Endothelial cell of umbilical vein (primary cell): ENCODE measurements around the gene EFHD1. TPM values are rescaled to one million over a fixed set of nuclear protein-coding genes. Genes with fewer than 3 reads are reported as not detected.

ENCODE experiments used
- BruUV-seq: library from RNA; stranded (reverse); fragments of 400-500 nt; replicated peaks from 2 replicates; lab custom pipeline; 2021; lab: Mats Ljungman, UMichigan
- CTCF ChIA-PET: fragments of 300-600, 350-600 bp; sonication (Branson Sonifier 250); formaldehyde crosslinking; loops from one replicate; lab custom pipeline; 2021; ENCODE audit warnings: antibody characterized with exemption, inconsistent platforms; lab: Charles Lee
- POLR2A ChIA-PET: fragments of 300-600, 350-600 bp; sonication (Branson Sonifier 250); formaldehyde crosslinking; loops from one replicate; lab custom pipeline; 2021; ENCODE audit warnings: antibody characterized with exemption, inconsistent platforms; lab: Charles Lee
- DNase-seq: peaks from one replicate; pipeline ENCODE4 v3.0.0-alpha.2; 2011; ENCODE audit warnings: low read depth, low spot score
- FAIRE-seq: peaks from 2 replicates; lab custom pipeline; 2011; peaks lifted over from hg19 to GRCh38; lab: Jason Lieb, UNC
- H2AFZ ChIP-seq: 2 replicates; pipeline ENCODE4 v1.6.0; 2012; ENCODE audit warnings: low read depth, low read length, control low read depth, inconsistent platforms
- H3K27ac ChIP-seq: 2 replicates; pipeline ENCODE4 v1.5.1; 2011; ENCODE audit warnings: low read depth, mild to moderate bottlenecking, control low read depth, low read length, moderate library complexity; ENCODE audit not compliant: insufficient read depth
- H3K27me3 ChIP-seq, 2 experiments: 2 replicates each; pipeline versions ENCODE4 v1.6.0 to v1.6.1; 2011; ENCODE audit warnings: low read length in 2 of 2, mixed read lengths in 1 of 2; ENCODE audit not compliant: control insufficient read depth in 2 of 2, insufficient read depth in 2 of 2
- H3K36me3 ChIP-seq, 2 experiments: 2 replicates in 1 of 2; 3 replicates in 1 of 2; pipeline ENCODE4 v1.5.1; 2011; ENCODE audit warnings: low read length in 2 of 2, mild to moderate bottlenecking in 1 of 2, moderate library complexity in 1 of 2; ENCODE audit not compliant: control insufficient read depth in 2 of 2, insufficient read depth in 2 of 2; ENCODE audit errors: extremely low read depth in 1 of 2
- H3K4me1 ChIP-seq: 3 replicates; pipeline ENCODE4 v1.5.1; 2011; ENCODE audit warnings: mild to moderate bottlenecking, low read length; ENCODE audit not compliant: control insufficient read depth, insufficient read depth; ENCODE audit errors: extremely low read depth
- H3K4me2 ChIP-seq: 2 replicates; pipeline ENCODE4 v1.6.1; 2011; ENCODE audit warnings: low read length, control low read depth, mixed read lengths; ENCODE audit not compliant: insufficient read depth
- H3K4me3 ChIP-seq, 3 experiments: fragments of 200-600 bp in 1 of 3; sonication (generic), shearing (Covaris generic) in 1 of 3; replicated peaks in 1 of 3; 2 replicates each; pipeline ENCODE4 v1.5.1; 2011 to 2016; ENCODE audit warnings: control low read depth in 3 of 3, low read length in 3 of 3, mild to moderate bottlenecking in 2 of 3, inconsistent platforms in 1 of 3, low read depth in 1 of 3, moderate library complexity in 1 of 3; ENCODE audit not compliant: insufficient read depth in 1 of 3
- H3K79me2 ChIP-seq: 2 replicates; pipeline ENCODE4 v1.6.0; 2012; ENCODE audit warnings: low read length, inconsistent platforms; ENCODE audit not compliant: control insufficient read depth, insufficient read depth
- H3K9ac ChIP-seq: replicated peaks from 2 replicates; pipeline ENCODE3; 2011; ENCODE audit warnings: low read length, control low read depth; ENCODE audit not compliant: insufficient read depth; ENCODE audit errors: extremely low read depth
- H3K9me1 ChIP-seq: replicated peaks from 3 replicates; pipeline ENCODE4 v1.6.0; 2011; ENCODE audit warnings: mild to moderate bottlenecking, low read length; ENCODE audit not compliant: control insufficient read depth, insufficient read depth; ENCODE audit errors: extremely low read depth
- H3K9me3 ChIP-seq: replicated peaks from 2 replicates; pipeline ENCODE4 v1.5.1; 2012; ENCODE audit warnings: low read length, inconsistent platforms; ENCODE audit not compliant: control insufficient read depth, insufficient read depth
- H4K20me1 ChIP-seq: replicated peaks from 2 replicates; pipeline ENCODE3; 2011; ENCODE audit warnings: mild to moderate bottlenecking, low read length; ENCODE audit not compliant: control insufficient read depth, insufficient read depth; ENCODE audit errors: extremely low read depth
- EZH2 ChIP-seq: IDR thresholded peaks from 2 replicates; pipeline ENCODE4 v1.6.1; 2012; ENCODE audit warnings: borderline replicate concordance, low read depth, mild to moderate bottlenecking, moderate library complexity, low read length, inconsistent platforms; ENCODE audit not compliant: severe bottlenecking
- FOS ChIP-seq: IDR thresholded peaks from 2 replicates; pipeline ENCODE4 v1.6.1; 2011; ENCODE audit warnings: mild to moderate bottlenecking, low read length, moderate library complexity, borderline replicate concordance; ENCODE audit not compliant: insufficient read depth
- GATA2 ChIP-seq: IDR thresholded peaks from 2 replicates; pipeline ENCODE4 v1.7.0; 2011; ENCODE audit warnings: low read depth, mild to moderate bottlenecking, moderate library complexity, mixed read lengths, low read length; ENCODE audit not compliant: insufficient read length, insufficient read depth
- JUN ChIP-seq: IDR thresholded peaks from 2 replicates; pipeline ENCODE4 v1.6.1; 2011; ENCODE audit warnings: borderline replicate concordance, low read depth; ENCODE audit not compliant: insufficient read length, insufficient read depth
- MYC ChIP-seq: IDR thresholded peaks from one replicate; pipeline ENCODE4 v1.6.1; 2011; ENCODE audit warnings: mild to moderate bottlenecking, low read depth, low read length
- POLR2A ChIP-seq: IDR thresholded peaks from 2 replicates; pipeline ENCODE4 v1.6.1; 2012; ENCODE audit warnings: low read depth, mild to moderate bottlenecking, control low read depth, low read length
- POLR2AphosphoS5 ChIP-seq: IDR thresholded peaks from 2 replicates; pipeline ENCODE4 v1.6.1; 2012; ENCODE audit warnings: low read depth, mild to moderate bottlenecking, control low read depth, low read length, moderate library complexity; ENCODE audit not compliant: insufficient read depth
- dilution Hi-C: fragments of 300-500 bp; cut with MboI; formaldehyde crosslinking; loops from one replicate; pipeline ENCODE4 v1.15.0; 2019; ENCODE audit warnings: low sequenced_read_pairs; ENCODE audit not compliant: extremely low pct_ligation_motif_present
- intact Hi-C: fragments of 100-400 bp; cut with micrococcal nuclease; formaldehyde crosslinking; loops from one replicate; pipeline ENCODE4 v1.10.0; 2022
- polyA plus RNA-seq, 4 experiments: library from polyadenylated mRNA; depleted of rRNA in 3 of 4; stranded (reverse) in 3 of 4; unstranded in 1 of 4; fragments of >200 nt; gene quantifications; 2 replicates each; pipeline versions ENCODE4 v1.2.1 to v1.2.3, GENCODE V29; 2011 to 2012; ENCODE audit warnings: missing spikeins in 1 of 4
- total RNA-seq: library from RNA; stranded (reverse); gene quantifications from 2 replicates; pipeline ENCODE4 v1.2.3, GENCODE V29; 2021
- TF ChIP-seq, protein P1 (sequence below), 2 donors: IDR thresholded peaks; 1 replicate in 1 of 2; 2 replicates in 1 of 2; pipeline ENCODE4 v1.5.1; 2011; ENCODE audit warnings: low read length in 2 of 2, mild to moderate bottlenecking in 2 of 2, moderate library complexity in 2 of 2, control low read depth in 1 of 2, inconsistent platforms in 1 of 2, low read depth in 1 of 2; ENCODE audit not compliant: insufficient read depth in 1 of 2; ENCODE audit errors: extremely low read depth in 1 of 2
- TF ChIP-seq, protein P2 (sequence below): IDR thresholded peaks from 2 replicates; pipeline ENCODE4 v1.6.1; 2011; ENCODE audit not compliant: insufficient read depth, insufficient read length

EFHD1 gene
- total and polyA plus RNA-seq, 2 donors (not counting 3 experiments of a cell fraction or from before 2014, with no cell fraction given): 0.18 TPM; not detected in 1

DNA sequence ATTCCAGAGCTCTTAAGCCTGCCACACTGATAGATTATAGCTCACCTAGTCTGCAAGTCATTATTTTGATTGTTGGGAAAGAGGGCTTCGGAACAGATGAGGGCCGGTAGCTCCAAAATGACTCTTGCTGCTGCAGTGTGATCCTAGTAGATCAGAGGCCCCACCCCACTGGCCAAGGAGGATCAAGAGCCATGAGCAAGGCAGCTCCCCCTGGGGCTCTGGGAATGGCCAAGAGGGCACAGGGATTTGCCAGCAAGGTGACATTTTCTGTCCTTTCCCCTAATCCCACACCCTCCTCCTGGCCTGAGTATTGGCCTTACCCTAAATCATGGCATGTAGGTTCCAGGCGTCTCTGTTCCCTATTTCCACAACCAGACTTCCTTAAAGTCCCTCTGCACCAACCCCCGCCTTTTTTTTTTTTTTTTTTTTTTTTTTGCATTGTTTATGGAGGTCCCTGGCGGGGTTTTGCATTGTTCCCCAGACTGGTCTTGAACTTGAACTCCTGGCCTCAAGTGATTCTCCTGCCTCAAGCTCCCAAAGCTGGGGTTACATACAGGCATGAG is 46.4 kb upstream of the EFHD1 start:
- no peak for DNase-seq
- Histone ChIP-seq H3K4me3 (no peak overlapping the region), H3K9me1 (no peaks in the 10 kb centered on the region), H3K4me2 (no peak overlapping the region), H3K27ac (no peak overlapping the region), H3K4me1 (no peaks in the 10 kb centered on the region), H2AFZ (no peak overlapping the region), H3K9me3 (no peaks in the 10 kb centered on the region), H3K36me3 (no peaks in the 10 kb centered on the region), H3K79me2 (no peaks in the 10 kb centered on the region), H4K20me1 (no peaks in the 10 kb centered on the region), H3K27me3 (no peaks in the 10 kb centered on the region), H3K9ac (no peak overlapping the region)
- BruUV-seq: no TSS peak
- POLR2A ChIA-PET: no interaction called here
- TF ChIP-seq, protein P1, sequence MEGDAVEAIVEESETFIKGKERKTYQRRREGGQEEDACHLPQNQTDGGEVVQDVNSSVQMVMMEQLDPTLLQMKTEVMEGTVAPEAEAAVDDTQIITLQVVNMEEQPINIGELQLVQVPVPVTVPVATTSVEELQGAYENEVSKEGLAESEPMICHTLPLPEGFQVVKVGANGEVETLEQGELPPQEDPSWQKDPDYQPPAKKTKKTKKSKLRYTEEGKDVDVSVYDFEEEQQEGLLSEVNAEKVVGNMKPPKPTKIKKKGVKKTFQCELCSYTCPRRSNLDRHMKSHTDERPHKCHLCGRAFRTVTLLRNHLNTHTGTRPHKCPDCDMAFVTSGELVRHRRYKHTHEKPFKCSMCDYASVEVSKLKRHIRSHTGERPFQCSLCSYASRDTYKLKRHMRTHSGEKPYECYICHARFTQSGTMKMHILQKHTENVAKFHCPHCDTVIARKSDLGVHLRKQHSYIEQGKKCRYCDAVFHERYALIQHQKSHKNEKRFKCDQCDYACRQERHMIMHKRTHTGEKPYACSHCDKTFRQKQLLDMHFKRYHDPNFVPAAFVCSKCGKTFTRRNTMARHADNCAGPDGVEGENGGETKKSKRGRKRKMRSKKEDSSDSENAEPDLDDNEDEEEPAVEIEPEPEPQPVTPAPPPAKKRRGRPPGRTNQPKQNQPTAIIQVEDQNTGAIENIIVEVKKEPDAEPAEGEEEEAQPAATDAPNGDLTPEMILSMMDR (IDR thresholded peaks at IDR 0.05; ENCODE audit: extremely low read depth in 1 of 2, insufficient read depth in 1 of 2, low read depth in 1 of 2, low read length in 2 of 2): no peak
- TF ChIP-seq POLR2A (no peak), JUN (no peak), FOS (no peak), EZH2 (no peak), GATA2 (no peak), POLR2AphosphoS5 (no peak), MYC (no peak)
- TF ChIP-seq, protein P2, sequence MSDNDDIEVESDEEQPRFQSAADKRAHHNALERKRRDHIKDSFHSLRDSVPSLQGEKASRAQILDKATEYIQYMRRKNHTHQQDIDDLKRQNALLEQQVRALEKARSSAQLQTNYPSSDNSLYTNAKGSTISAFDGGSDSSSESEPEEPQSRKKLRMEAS: no peak
- intact Hi-C loops: no loop called here
- dilution Hi-C loops: no loop called here
- no peak for FAIRE-seq
- CTCF ChIA-PET: interaction anchor here (0.7 kb wide), 1 partner anchor 10 kb away, joined by 3 read pairs; no protein-coding TSS in a partner anchor
